Left kidney (tissue), 2 donors: ENCODE data around the gene SLC7A8. TPM values are rescaled to one million over a fixed set of nuclear protein-coding genes. Genes with fewer than 3 reads are reported as not detected.

Experiments
- DNase-seq: peaks from one replicate; pipeline ENCODE4 v3.0.0-alpha.2; 2013
- polyA plus RNA-seq: library from polyadenylated mRNA; unstranded; fragments of 120-200 nt; gene quantifications from one replicate; pipeline ENCODE4 v1.2.1, GENCODE V29; 2013; ENCODE audit not compliant: insufficient read length

SLC7A8 gene
- polyA plus RNA-seq, 1 donor: 92.4 TPM

DNA sequence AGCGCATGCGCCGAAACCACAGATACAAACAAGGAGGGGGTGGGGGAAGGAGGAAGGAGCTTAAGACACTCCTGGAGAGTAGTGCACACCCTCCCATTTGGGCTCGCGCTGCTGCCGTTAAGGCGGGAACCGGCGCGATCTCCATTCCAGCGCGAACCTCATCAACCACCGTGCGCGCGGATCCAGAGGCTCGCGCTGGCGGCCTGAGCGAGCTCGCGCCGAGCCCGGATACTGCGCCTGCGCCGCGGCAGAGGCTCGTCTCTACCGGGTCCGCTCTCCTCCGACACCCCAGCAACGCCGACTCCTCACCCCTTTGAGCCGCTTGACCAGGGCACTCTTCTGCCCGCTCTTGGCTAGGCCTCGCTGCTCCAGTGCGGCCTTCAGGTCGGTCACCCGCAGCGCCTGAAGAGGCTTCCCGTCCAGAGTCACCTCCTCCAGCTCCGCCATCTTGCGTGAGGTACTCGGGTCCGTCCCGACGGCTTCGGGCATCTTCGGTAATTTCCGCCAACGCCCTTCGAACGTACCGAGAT, 88.7 kb downstream of the SLC7A8 start, which contains the start of gene ACIN1:
ACIN1 (minus strand) TSS at position 471 of the 530 bp plus-strand sequence; CDS start at position 447, 24 bp downstream.
- peak; percentile 88 for DNase-seq

- DNase-seq: no peak
Observed at GRCh38 chr14:23093991-23094665, 89.3 kb downstream of the SLC7A8 start.

DNA sequence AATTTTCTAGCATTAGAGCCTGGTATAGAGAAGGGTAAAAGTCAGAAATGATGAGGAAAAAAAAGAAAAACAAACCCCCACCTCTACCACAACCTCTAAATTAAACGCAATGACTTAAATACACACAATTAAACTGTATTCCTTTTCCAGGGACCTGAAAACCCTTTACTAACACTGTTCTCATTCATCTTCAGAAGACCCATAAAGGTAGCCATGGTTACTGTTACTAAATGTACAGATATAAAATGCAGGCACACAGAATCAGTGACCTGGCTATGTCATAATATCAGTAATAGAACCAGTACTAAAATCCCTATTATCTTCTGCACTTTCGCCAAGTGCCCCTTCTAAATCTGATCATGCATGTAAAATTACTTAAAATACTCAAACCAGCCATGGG, 89.9 kb downstream of the SLC7A8 start:
- no peak for DNase-seq

- no peak for DNase-seq
Observed at GRCh38 chr14:23093104-23093503, 90.4 kb downstream of the SLC7A8 start.

GRCh38 chr14:23091294-23092225, 91.9 kb downstream of the SLC7A8 start:
- DNase-seq: no peak

DNA sequence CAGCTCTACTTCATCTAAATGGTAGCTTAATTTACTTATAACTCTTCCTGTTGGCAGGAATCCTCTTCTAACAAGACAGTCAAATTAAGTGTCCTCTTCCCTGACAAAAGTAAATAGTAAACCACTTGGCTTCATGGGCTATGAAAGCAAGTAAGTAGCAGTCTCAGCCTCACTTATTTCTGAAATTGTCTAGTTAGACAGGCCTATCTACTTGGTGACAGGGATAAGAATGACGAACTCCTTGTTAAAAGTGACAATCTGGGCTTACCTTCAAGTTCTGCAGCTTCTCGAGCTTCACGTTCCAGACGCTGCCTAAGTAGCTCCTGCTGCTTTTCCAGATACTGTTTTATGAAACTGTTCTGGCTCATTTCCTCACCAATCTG, 93.2 kb downstream of the SLC7A8 start:
- DNase-seq: no peak

DNA sequence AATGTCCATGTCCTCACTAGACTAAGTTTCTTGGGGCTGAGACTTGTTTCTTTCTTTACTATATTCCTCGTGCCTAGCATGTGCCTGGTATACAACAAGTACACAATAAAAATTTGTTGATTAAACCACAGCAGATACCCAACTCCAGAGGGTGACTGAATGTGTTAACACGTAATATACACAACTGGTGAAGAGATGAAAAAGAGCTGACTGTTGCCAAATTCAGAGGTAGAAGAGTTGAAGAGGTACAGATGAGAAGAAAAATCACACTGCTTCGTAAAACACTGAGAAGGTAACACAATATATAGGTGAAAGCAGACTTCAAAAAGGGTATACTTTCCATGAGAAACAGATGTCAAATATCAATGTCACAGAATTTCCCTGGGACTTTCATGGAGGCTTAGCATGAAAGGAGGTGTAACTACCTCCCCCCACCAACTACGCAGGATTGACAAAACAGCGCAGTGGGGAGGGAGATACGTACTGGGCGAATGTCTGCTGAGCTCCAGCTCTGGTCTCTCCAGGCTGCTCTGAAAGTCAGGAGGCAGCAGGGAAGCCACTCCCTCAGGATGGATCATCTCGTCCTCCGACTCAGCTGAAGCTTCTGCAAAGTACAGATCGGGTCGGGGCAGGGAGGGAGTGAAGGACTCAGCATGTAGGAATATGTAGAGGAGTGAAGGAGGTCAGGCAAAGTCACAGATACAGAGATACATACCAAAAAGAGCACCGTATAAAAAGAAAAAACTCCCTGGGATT, 93.8 kb downstream of the SLC7A8 start:
- DNase-seq: no peak

DNA sequence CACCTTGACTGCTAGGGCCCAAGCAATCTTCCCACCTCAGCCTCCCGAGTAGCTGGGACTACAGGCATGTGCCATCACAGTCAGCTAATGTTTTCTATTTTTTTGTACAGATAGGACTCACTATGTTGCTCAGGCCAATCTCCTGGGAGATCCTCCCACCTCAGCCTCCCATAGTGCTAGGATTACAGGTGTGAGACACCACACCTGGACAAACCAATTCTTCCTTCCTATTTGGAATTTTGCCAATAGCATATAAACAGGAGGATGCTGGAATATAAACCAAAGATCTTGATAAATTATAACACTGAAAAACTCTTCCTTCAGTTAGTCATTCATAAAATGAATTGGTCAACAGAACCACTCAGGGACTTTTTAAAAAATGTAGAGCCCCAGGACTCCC, 96.9 kb downstream of the SLC7A8 start:
- no peak for DNase-seq

GRCh38 chr14:23085458-23085857, 98.0 kb downstream of the SLC7A8 start:
- DNase-seq: no peak

DNA sequence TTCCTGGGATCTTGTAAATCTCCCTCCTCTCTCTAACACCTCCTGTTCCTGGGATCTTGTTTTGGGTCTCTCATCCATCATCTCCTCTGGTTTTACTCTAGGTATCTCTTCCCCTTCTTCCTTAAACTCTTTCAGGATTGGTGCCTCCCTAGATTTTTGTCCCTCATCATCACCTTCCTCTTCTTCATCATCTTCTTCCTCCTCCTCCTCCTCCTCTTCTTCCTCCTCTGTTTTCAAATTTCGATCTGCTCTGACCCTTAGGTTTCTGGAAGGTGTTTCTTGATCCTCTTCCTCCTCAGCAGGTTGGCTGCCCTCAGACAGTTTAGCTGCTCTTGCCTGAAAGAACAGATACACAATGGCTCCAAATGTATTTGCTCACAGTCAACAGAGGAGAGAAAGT, 103.0 kb downstream of the SLC7A8 start:
- no peak for DNase-seq

DNA sequence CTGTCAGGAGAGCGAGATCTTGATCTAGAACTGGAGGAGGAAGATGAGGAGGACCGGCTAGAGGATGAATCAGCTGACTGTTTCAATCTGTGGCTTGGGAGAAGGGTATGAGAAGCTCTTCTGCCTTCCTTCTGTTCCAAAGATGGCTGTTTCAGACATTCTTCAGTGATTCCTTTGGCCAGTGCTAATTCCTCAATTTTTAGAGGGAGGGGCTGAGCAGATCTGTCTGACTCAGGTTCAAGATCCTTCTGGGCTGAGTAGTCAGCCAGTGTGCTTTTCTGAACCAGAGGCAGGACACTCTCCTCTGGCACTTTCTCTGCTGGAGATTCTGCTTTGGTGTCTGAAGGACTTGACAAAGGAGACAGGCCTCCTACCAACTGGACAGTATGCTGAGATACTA, 103.7 kb downstream of the SLC7A8 start:
- no peak for DNase-seq

- no peak for DNase-seq
Observed at GRCh38 chr14:23078692-23079116, 104.8 kb downstream of the SLC7A8 start.

GRCh38 chr14:23077962-23078361, 105.5 kb downstream of the SLC7A8 start:
- DNase-seq: no peak

DNA sequence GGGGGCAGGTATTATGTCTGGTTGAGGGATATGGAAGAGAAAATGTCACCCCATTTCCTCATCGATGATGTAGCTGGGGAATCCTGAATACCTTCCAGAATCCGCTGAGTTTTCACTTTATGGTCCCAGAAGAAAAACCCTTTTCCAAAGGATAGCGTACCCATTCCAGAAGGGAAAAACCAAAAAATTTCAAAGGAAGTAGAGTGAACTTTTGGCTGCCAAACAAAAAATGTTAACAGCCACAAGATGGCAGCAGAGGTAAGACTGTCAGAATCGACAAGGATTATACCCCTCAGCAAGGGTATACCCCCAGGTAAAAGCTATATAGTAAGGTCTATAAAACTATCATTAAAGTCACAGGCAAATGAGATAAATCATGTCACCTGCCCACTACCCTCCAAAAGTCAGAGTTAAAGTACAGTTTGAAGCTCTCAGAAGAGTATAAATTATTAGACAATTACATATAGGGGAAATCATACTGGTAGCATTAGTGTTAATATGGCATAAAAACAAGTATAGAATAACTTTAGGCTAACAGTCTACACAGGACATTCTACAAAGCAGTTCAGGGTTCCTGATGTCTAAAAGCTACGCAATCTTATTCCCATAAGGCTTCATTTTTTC, 106.6 kb downstream of the SLC7A8 start:
- no peak for DNase-seq

Other genes starting within 250 kb of the SLC7A8 start
- 77.6 TPM for gene HAUS4, start 226.6 kb downstream of the SLC7A8 start, polyA plus RNA-seq
- 97.2 TPM for gene AJUBA, start 201.1 kb downstream of the SLC7A8 start, polyA plus RNA-seq
- 22.2 TPM for gene C14orf93, start 173.5 kb downstream of the SLC7A8 start, polyA plus RNA-seq
- gene PSMB5, start 148.8 kb downstream of the SLC7A8 start, polyA plus RNA-seq: 206 TPM
- gene PSMB11, start 141.4 kb downstream of the SLC7A8 start, polyA plus RNA-seq: not detected
- gene CDH24, start 126.1 kb downstream of the SLC7A8 start, polyA plus RNA-seq: 28.7 TPM
- gene ACIN1, start 88.5 kb downstream of the SLC7A8 start, polyA plus RNA-seq: 365 TPM
- 76.1 TPM for gene C14orf119, start 88.2 kb downstream of the SLC7A8 start, polyA plus RNA-seq
- gene CIROP, start 78.7 kb downstream of the SLC7A8 start, polyA plus RNA-seq: not detected
- 0.08 TPM for gene CEBPE, start 64.4 kb downstream of the SLC7A8 start, polyA plus RNA-seq
- gene RNF212B, start 54.3 kb upstream of the SLC7A8 start, polyA plus RNA-seq: 2.3 TPM
- gene HOMEZ, start 102.5 kb upstream of the SLC7A8 start, polyA plus RNA-seq: 28.0 TPM
- gene PPP1R3E, start 119.2 kb upstream of the SLC7A8 start, polyA plus RNA-seq: 42.5 TPM
- gene BCL2L2, start 123.2 kb upstream of the SLC7A8 start, polyA plus RNA-seq: 50.6 TPM
- 309 TPM for gene PABPN1, start 137.8 kb upstream of the SLC7A8 start, polyA plus RNA-seq
- 62.4 TPM for gene SLC22A17, start 169.2 kb upstream of the SLC7A8 start, polyA plus RNA-seq
- gene EFS, start 181.5 kb upstream of the SLC7A8 start, polyA plus RNA-seq: 35.4 TPM
- gene IL25, start 189.1 kb upstream of the SLC7A8 start, polyA plus RNA-seq: not detected
- 1.0 TPM for gene CMTM5, start 193.4 kb upstream of the SLC7A8 start, polyA plus RNA-seq
- 0.13 TPM for gene MYH6, start 224.6 kb upstream of the SLC7A8 start, polyA plus RNA-seq